Sigmoid colon (tissue), 7 donors: ENCODE measurements around the gene ALKBH3. TPM values are rescaled to one million over a fixed set of nuclear protein-coding genes. Genes with fewer than 3 reads are reported as not detected.

Experiments used
- DNase-seq: peaks from one replicate; pipeline ENCODE4 v3.0.0-alpha.2; 2019
- H3K27ac ChIP-seq, 4 donors: fragments of 200-600 bp; sonication (generic); one replicate each; pipeline ENCODE4 v1.5.1; 2016 to 2019; ENCODE audit warnings: mild to moderate bottlenecking in 1 of 4
- H3K27me3 ChIP-seq, 3 donors: fragments of 200-600 bp; sonication (generic); one replicate each; pipeline ENCODE4 v1.5.1; 2019; ENCODE audit warnings: mild to moderate bottlenecking in 1 of 3
- H3K36me3 ChIP-seq, 4 donors: fragments of 200-600 bp; sonication (generic); one replicate each; pipeline ENCODE4 v1.5.1; 2016 to 2019
- H3K4me1 ChIP-seq, 4 donors: fragments of 200-600 bp; sonication (generic); one replicate each; pipeline ENCODE4 v1.5.1; 2017 to 2019
- H3K4me3 ChIP-seq, 4 donors: fragments of 200-600 bp; sonication (generic); one replicate each; pipeline ENCODE4 v1.5.1; 2017 to 2019; ENCODE audit warnings: mild to moderate bottlenecking in 2 of 4, moderate library complexity in 1 of 4
- H3K9me3 ChIP-seq, 4 donors: fragments of 200-600 bp in 3 of 4; sonication (generic) in 3 of 4; one replicate each; pipeline versions ENCODE4 v1.5.1 to v1.6.1; 2013 to 2019
- EP300 ChIP-seq, 4 donors: sonication (generic); formaldehyde crosslinking; IDR thresholded peaks; one replicate each; pipeline ENCODE4 v1.6.1; 2017; ENCODE audit warnings: antibody characterized with exemption in 4 of 4
- POLR2A ChIP-seq, 2 donors: fragments of 450-650 bp; IDR thresholded peaks; one replicate each; pipeline ENCODE4 v1.6.1; 2016; ENCODE audit warnings: antibody characterized with exemption in 2 of 2, mild to moderate bottlenecking in 2 of 2, moderate library complexity in 2 of 2
- POLR2AphosphoS5 ChIP-seq, 4 donors: sonication (generic); formaldehyde crosslinking; IDR thresholded peaks; one replicate each; pipeline ENCODE4 v1.6.1; 2017; ENCODE audit warnings: antibody characterized with exemption in 4 of 4
- WGBS, 2 donors: extraction: QIAGEN DNeasy Blood & Tissue Kit; methylation state at CpG; one replicate each; pipeline ENCODE4 v1.1.7; 2013; 5-methylcytosine and 5-hydroxymethylcytosine counted together
- intact Hi-C: fragments of 100-400 bp; cut with DNase I; formaldehyde crosslinking; loops from one replicate; pipeline ENCODE4 v1.15.1; 2023
- polyA plus RNA-seq, 3 donors: library from polyadenylated mRNA; stranded (reverse); fragments of 200-250 nt; gene quantifications; one replicate each; pipeline ENCODE4 v1.2.3, GENCODE V29; 2013
- total RNA-seq, 4 donors: library from RNA; depleted of rRNA; stranded (reverse); fragments of >200 nt; gene quantifications; one replicate each; pipeline ENCODE4 v1.1.0, GENCODE V29; 2016
- TF ChIP-seq, protein P1 (sequence below), 4 experiments: fragments of 450-650 bp in 3 of 4; fragments of 200-600 bp in 1 of 4; IDR thresholded peaks; one replicate each; pipeline ENCODE4 v1.5.1; 2016 to 2019; ENCODE audit warnings: antibody characterized with exemption in 4 of 4, mild to moderate bottlenecking in 3 of 4, moderate library complexity in 2 of 4
- donor health status: healthy with polysubstance abuse.
- donor health status: Bipolar disorder and iron deficiency.
- donor health status: healthy.

ALKBH3 gene
- total and polyA plus RNA-seq, 7 donors, result 15.7 to 31.2 (median 27.3) TPM

DNA sequence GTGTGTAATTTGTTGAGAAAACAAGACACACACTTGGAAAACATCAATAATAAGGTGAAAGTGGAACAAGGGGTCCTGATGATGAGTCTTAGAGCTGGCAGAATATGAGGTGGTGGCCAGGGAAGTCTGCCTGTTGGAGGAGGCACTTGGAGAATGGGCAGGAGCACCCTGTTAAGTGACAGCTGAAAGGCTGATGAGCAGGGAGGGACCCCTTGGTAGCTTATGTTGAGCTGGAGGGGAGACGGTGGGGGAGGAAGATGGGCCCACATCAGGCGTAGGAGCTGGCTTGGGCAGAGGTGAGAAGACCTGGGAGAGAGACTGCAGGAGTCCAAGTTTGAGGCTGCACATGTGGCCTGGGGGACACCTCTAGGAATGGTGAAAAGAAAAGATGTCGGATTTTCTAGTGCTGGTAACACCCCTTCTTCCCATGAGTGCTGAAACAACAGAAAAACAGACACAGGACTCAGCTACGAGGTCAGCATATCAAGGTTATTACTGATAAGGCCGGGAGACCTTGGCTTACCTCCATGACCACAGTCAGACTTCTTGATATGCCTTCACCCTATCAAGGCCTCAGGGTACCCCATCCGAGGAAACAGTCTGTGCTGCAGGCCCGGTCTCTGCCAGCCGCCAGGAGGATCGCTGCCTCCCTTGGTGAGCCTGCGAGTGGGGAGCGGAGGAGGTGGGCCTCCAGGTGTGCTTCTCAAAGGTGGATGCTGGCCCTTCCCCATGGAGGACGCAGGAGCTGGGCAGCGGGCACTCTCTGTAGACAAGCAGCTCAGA is 47.5 kb downstream of the ALKBH3 start:
- TF ChIP-seq, protein P1, sequence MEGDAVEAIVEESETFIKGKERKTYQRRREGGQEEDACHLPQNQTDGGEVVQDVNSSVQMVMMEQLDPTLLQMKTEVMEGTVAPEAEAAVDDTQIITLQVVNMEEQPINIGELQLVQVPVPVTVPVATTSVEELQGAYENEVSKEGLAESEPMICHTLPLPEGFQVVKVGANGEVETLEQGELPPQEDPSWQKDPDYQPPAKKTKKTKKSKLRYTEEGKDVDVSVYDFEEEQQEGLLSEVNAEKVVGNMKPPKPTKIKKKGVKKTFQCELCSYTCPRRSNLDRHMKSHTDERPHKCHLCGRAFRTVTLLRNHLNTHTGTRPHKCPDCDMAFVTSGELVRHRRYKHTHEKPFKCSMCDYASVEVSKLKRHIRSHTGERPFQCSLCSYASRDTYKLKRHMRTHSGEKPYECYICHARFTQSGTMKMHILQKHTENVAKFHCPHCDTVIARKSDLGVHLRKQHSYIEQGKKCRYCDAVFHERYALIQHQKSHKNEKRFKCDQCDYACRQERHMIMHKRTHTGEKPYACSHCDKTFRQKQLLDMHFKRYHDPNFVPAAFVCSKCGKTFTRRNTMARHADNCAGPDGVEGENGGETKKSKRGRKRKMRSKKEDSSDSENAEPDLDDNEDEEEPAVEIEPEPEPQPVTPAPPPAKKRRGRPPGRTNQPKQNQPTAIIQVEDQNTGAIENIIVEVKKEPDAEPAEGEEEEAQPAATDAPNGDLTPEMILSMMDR (IDR thresholded peaks at IDR 0.05), result no peak
- TF ChIP-seq EP300 (IDR thresholded peaks at IDR 0.05) (no peak), POLR2A (IDR thresholded peaks at IDR 0.05) (no peak), POLR2AphosphoS5 (IDR thresholded peaks at IDR 0.05) (no peak)
- intact Hi-C loops, result no loop called here

DNA sequence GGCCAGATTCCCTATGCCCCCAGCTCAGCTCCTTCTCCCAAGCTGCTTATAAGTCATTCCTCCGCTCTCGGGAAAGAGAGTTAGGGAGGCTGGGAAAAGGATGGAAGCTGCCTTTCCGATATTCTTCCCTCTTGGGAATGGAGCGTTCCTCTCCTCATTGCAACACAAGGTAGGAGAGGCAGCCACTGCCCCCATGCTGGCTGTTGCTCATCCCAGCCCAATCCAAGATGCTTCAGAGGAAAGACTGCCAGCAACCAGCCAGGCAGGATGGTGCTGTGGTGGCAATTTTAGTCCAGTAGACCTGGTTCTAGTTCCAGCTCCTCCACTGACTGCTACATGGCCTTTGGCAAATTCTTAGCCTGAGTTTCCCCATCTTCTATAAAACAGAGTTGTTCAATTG is 48.1 kb downstream of the ALKBH3 start:
- no peak overlapping the region for H3K27ac ChIP-seq
- no peaks in the 10 kb centered on the region for H3K27me3 ChIP-seq
- no peaks in the 10 kb centered on the region for H3K36me3 ChIP-seq
- intact Hi-C loops, result no loop called here
- H3K9me3 ChIP-seq, result no peaks in the 10 kb centered on the region
- TF ChIP-seq, protein P1 (IDR thresholded peaks at IDR 0.05), result no peak
- no peak for TF ChIP-seq POLR2A (IDR thresholded peaks at IDR 0.05)
- 96% methylated on average over 4 of the region's 4 CpGs for WGBS, 2 donors
- no peak overlapping the region for H3K4me3 ChIP-seq
- DNase-seq, result no peak
- peaks cover 0 to 28% (median 19%) of the 10 kb centered on the region in 4 donors for H3K4me1 ChIP-seq

More for the DNA sequence above, 47.5 kb downstream of the ALKBH3 start:
- no peak overlapping the region for H3K27ac ChIP-seq
- WGBS, 2 donors, result 86 to 94% methylated on average over 13 of the region's 13 CpGs
- no peaks in the 10 kb centered on the region for H3K9me3 ChIP-seq
- peaks cover 0 to 34% (median 25%) of the 10 kb centered on the region in 4 donors for H3K4me1 ChIP-seq
- no peak for DNase-seq
- H3K27me3 ChIP-seq, result no peaks in the 10 kb centered on the region
- H3K36me3 ChIP-seq, result no peaks in the 10 kb centered on the region
- no peak overlapping the region for H3K4me3 ChIP-seq

DNA sequence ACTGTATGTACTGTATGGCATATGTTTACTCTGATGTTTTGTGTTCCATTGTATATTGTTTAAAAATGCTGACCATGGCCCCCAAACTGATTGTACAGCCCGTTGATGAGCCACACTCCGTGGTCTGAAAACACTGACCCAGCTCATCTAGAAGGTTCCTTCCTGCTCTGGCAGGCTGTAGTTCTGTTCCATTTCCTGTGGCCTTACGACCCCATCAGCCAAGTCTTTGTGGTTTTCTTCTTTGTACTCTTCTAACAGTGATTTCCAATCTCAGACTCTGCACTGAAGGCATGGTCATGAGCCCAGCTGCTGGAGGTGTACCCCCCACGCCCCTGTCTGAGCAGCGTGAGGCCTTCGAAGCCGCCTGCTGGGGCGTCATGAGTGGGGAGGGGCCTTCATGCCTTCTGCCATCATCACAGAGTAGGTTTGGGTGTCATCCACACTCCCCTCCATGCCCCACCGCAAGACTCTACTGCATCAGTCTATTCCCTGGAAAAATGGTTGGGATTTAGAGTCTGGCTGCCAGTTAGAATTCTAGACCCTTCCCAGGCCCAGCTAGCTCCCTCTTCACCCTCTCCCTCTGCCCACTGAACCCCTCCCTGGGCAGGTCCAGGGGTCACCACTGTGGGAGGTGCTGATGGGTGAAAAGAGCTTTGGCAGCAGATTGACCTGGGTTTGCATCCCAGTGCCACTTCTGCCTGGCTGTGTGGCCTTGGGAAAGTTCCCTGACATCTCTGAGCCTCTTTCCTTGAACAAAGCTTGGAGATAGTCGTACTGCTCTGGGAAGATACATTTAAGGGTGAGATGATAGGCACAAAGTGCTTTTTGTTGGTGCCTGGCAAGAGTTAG is 50.5 kb downstream of the ALKBH3 start:
- Histone ChIP-seq H3K4me1 (peaks cover 0 to 8% (median 0%) of the 10 kb centered on the region in 4 donors), H3K4me3 (no peak overlapping the region), H3K9me3 (no peaks in the 10 kb centered on the region), H3K36me3 (no peaks in the 10 kb centered on the region), H3K27me3 (peaks cover 0 to 15% (median 7%) of the 10 kb centered on the region in 3 donors), H3K27ac (no peak overlapping the region)
- intact Hi-C loops, result no loop called here
- WGBS, 2 donors, result 59 to 67% methylated on average over 10 of the region's 10 CpGs
- TF ChIP-seq POLR2A (IDR thresholded peaks at IDR 0.05), result no peak
- TF ChIP-seq POLR2AphosphoS5 (IDR thresholded peaks at IDR 0.05), result no peak
- TF ChIP-seq, protein P1 (IDR thresholded peaks at IDR 0.05), result no peak
- no peak for TF ChIP-seq EP300 (IDR thresholded peaks at IDR 0.05)
- no peak for DNase-seq

DNA sequence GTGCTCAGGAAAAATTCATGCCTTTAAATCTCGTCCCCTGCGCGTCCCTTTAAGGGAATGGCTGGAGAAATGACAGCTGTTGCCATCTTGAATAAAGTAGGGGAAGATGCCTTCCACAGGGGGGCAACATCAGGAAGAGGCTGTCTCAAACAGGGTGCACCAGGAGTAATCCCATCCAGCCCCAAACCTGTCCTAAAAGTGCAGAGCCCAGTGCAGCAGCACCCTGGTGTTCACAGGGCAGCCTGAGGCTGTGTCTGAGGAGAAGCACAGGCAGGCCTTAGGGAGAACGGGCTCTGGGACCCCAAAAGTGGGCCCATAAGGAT is 51.0 kb downstream of the ALKBH3 start:
- no peak overlapping the region for H3K27ac ChIP-seq
- WGBS, 2 donors, result 67 to 80% methylated on average over 4 of the region's 4 CpGs
- H3K9me3 ChIP-seq, result no peaks in the 10 kb centered on the region
- intact Hi-C loops, result no loop called here
- H3K36me3 ChIP-seq, result no peaks in the 10 kb centered on the region
- peaks cover 0 to 4% (median 0%) of the 10 kb centered on the region in 4 donors for H3K4me1 ChIP-seq
- H3K4me3 ChIP-seq, result no peak overlapping the region
- TF ChIP-seq POLR2A (IDR thresholded peaks at IDR 0.05) (no peak), EP300 (IDR thresholded peaks at IDR 0.05) (no peak), POLR2AphosphoS5 (IDR thresholded peaks at IDR 0.05) (no peak)
- TF ChIP-seq, protein P1 (IDR thresholded peaks at IDR 0.05), result no peak
- DNase-seq, result no peak
- H3K27me3 ChIP-seq, result peaks cover 0 to 16% (median 7%) of the 10 kb centered on the region in 3 donors
